HepG2 (cell line): ENCODE measurements around the gene RHOC. TPM values are rescaled to one million over a fixed set of nuclear protein-coding genes. Genes with fewer than 3 reads are reported as not detected.
A peak's percentile ranks its signal among the peaks of the same experiment; 100 is the strongest.

Experiments
- ATF1 ChIP-seq: IDR thresholded peaks from 2 replicates; pipeline ENCODE4 v1.6.1; 2016; ENCODE audit warnings: mild to moderate bottlenecking, control low read depth
- DNMT3B ChIP-seq: conservative IDR thresholded peaks from 2 replicates; pipeline ENCODE4 v1.6.1; 2016; ENCODE audit warnings: missing biosample characterization, control low read depth
- ISX ChIP-seq: sonication (generic); formaldehyde crosslinking; conservative IDR thresholded peaks from 2 replicates; pipeline ENCODE4 v1.5.0; 2020; ENCODE audit warnings: missing genetic modification reagents
- KDM1A ChIP-seq: IDR thresholded peaks from 2 replicates; pipeline ENCODE4 v1.6.1; 2016; ENCODE audit warnings: missing compliant biosample characterization
- NR2F1 ChIP-seq, 2 experiments: fragments of 450-650 bp in 1 of 2; formaldehyde crosslinking in 1 of 2; IDR thresholded peaks; 2 replicates each; pipeline versions ENCODE4 v1.5.0 to v1.6.1; 2016 to 2020; ENCODE audit warnings: mild to moderate bottlenecking in 1 of 2, missing compliant biosample characterization in 1 of 2, missing genetic modification reagents in 1 of 2, moderate library complexity in 1 of 2
- PRPF4 ChIP-seq: fragments of 200-400 bp; formaldehyde crosslinking; IDR thresholded peaks from 2 replicates; pipeline ENCODE4 v1.6.1; 2016; ENCODE audit warnings: low read length, low read depth; ENCODE audit not compliant: poor library complexity, severe bottlenecking
- RERE ChIP-seq: IDR thresholded peaks from 2 replicates; pipeline ENCODE4 v1.6.1; 2016; ENCODE audit warnings: low read depth, missing genetic modification reagents, missing compliant biosample characterization
- ZBTB1 ChIP-seq: sonication (generic); formaldehyde crosslinking; IDR thresholded peaks from 2 replicates; pipeline ENCODE4 v1.4.0; 2020; ENCODE audit warnings: missing genetic modification reagents, borderline replicate concordance
- ZFP36 ChIP-seq: fragments of 150-350 bp; IDR thresholded peaks from 2 replicates; pipeline ENCODE4 v1.6.1; 2018; ENCODE audit warnings: borderline replicate concordance, low read length, low read depth; ENCODE audit not compliant: partially characterized antibody
- ZNF17 ChIP-seq: sonication (generic); formaldehyde crosslinking; IDR thresholded peaks from 2 replicates; pipeline ENCODE4 v1.5.0; 2020; ENCODE audit warnings: mild to moderate bottlenecking, missing genetic modification reagents
- ZNF275 ChIP-seq: sonication (generic); formaldehyde crosslinking; IDR thresholded peaks from 2 replicates; pipeline ENCODE4 v1.8.0; 2022; ENCODE audit warnings: missing genetic modification reagents, mild to moderate bottlenecking, inconsistent platforms, borderline replicate concordance
- ZNF556 ChIP-seq: sonication (generic); formaldehyde crosslinking; IDR thresholded peaks from 2 replicates; pipeline ENCODE4 v1.4.0; 2020; ENCODE audit warnings: mild to moderate bottlenecking, missing genetic modification reagents, borderline replicate concordance
- ZNF777 ChIP-seq: sonication (generic); formaldehyde crosslinking; IDR thresholded peaks from 2 replicates; pipeline ENCODE4 v1.4.0; 2020; ENCODE audit warnings: missing genetic modification reagents
- polyA plus RNA-seq, 8 experiments: library from polyadenylated mRNA; depleted of rRNA in 3 of 8; stranded (reverse) in 7 of 8; unstranded in 1 of 8; fragments of >200 nt; fragmentation: Illumina TruSeq in 4 of 8; extraction: Trizol in 4 of 8; gene quantifications; 2 replicates each; pipeline versions ENCODE4 v1.2.1 to v1.2.3, GENCODE V29; 2011 to 2016; ENCODE audit warnings: low read depth in 4 of 8, missing spikeins in 1 of 8, mixed read lengths in 1 of 8; ENCODE audit not compliant: insufficient read depth in 1 of 8
- total RNA-seq, 5 experiments: library from RNA; depleted of rRNA; stranded (reverse); fragments of >200 nt; fragmentation: Illumina TruSeq; extraction: Trizol; gene quantifications; 2 replicates each; pipeline ENCODE4 v1.2.3, GENCODE V29; 2016; ENCODE audit warnings: low read depth in 1 of 5
- TF ChIP-seq, protein P1 (sequence below): IDR thresholded peaks from 2 replicates; pipeline ENCODE4 v1.6.1; 2016; ENCODE audit warnings: mild to moderate bottlenecking
- TF ChIP-seq, protein P2 (sequence below): sonication (generic); formaldehyde crosslinking; IDR thresholded peaks from 2 replicates; pipeline ENCODE4 v1.4.0; 2020; ENCODE audit warnings: missing genetic modification reagents, low read depth, mild to moderate bottlenecking, borderline replicate concordance
- TF ChIP-seq, protein P3 (sequence below): sonication (generic); formaldehyde crosslinking; IDR thresholded peaks from 2 replicates; pipeline ENCODE4 v1.5.0; 2020; ENCODE audit warnings: mild to moderate bottlenecking, missing genetic modification reagents, borderline replicate concordance

Gene RHOC
- total and polyA plus RNA-seq, 2 of the 13 experiments (the other 11 are each of a cell fraction or from before 2014, with no cell fraction given): 64.3 to 182 TPM

DNA sequence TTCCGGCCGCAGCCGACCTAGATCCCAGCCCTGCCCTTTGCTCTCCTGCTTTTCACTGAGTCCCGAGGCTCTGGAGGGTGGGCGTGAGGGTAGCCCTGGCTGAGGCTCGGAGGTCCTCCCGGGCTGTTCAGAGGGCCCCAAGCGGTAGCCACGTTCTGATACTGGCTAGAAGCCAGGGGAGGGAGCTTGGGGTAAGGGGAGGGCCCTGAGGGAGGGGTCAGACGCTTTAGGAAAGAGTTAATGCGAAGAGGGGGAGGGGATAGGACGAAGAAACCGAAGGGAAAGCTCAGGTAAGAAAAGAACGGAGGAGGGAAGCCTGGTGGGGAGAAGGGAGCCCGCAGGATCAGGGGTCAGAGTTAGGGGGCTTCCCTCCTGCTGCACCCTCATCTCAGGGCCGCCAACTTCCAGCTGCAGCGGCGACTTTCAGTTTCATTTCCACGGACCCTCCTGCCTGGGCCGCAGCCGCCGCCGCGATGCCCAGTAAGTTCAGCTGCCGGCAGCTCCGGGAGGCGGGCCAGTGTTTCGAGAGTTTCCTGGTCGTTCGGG is 32.4 kb downstream of the RHOC start, which contains the start of gene MOV10 (continued):
- no peak for TF ChIP-seq RERE (CRISPR knock-in tag)
- TF ChIP-seq, protein P1, sequence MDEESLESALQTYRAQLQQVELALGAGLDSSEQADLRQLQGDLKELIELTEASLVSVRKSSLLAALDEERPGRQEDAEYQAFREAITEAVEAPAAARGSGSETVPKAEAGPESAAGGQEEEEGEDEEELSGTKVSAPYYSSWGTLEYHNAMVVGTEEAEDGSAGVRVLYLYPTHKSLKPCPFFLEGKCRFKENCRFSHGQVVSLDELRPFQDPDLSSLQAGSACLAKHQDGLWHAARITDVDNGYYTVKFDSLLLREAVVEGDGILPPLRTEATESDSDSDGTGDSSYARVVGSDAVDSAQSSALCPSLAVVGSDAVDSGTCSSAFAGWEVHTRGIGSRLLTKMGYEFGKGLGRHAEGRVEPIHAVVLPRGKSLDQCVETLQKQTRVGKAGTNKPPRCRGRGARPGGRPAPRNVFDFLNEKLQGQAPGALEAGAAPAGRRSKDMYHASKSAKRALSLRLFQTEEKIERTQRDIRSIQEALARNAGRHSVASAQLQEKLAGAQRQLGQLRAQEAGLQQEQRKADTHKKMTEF: peak; percentile 45; the same call in 1 of the 2 replicates
- TF ChIP-seq ATF1 (CRISPR knock-in tag): no peak
- TF ChIP-seq NR2F1 (CRISPR knock-in tag; IDR thresholded peaks at IDR 0.05): peak in 1 of 2 experiments; percentile 32; a peak in 1 of 4 replicates
- peak; percentile 21; the same call in 1 of the 2 replicates for TF ChIP-seq KDM1A (CRISPR knock-in tag)
- peak; percentile 20 for TF ChIP-seq PRPF4
- TF ChIP-seq ZFP36: no peak
- TF ChIP-seq, protein P2, sequence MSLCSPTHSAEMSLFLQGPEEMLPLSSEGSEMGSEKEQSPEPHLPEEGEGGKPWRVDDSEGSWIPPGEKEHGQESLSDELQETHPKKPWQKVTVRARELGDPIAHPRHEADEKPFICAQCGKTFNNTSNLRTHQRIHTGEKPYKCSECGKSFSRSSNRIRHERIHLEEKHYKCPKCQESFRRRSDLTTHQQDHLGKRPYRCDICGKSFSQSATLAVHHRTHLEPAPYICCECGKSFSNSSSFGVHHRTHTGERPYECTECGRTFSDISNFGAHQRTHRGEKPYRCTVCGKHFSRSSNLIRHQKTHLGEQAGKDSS (CRISPR knock-in tag): peak; percentile 37; the same call in 1 of the 2 replicates
- no peak; the same call in 1 of the 2 replicates for TF ChIP-seq ISX (CRISPR knock-in tag)
- no peak for TF ChIP-seq ZNF17 (CRISPR knock-in tag)
- TF ChIP-seq ZNF777 (CRISPR knock-in tag): no peak
- no peak for TF ChIP-seq DNMT3B (CRISPR knock-in tag)
- TF ChIP-seq ZNF275 (CRISPR knock-in tag): no peak
- TF ChIP-seq, protein P3, sequence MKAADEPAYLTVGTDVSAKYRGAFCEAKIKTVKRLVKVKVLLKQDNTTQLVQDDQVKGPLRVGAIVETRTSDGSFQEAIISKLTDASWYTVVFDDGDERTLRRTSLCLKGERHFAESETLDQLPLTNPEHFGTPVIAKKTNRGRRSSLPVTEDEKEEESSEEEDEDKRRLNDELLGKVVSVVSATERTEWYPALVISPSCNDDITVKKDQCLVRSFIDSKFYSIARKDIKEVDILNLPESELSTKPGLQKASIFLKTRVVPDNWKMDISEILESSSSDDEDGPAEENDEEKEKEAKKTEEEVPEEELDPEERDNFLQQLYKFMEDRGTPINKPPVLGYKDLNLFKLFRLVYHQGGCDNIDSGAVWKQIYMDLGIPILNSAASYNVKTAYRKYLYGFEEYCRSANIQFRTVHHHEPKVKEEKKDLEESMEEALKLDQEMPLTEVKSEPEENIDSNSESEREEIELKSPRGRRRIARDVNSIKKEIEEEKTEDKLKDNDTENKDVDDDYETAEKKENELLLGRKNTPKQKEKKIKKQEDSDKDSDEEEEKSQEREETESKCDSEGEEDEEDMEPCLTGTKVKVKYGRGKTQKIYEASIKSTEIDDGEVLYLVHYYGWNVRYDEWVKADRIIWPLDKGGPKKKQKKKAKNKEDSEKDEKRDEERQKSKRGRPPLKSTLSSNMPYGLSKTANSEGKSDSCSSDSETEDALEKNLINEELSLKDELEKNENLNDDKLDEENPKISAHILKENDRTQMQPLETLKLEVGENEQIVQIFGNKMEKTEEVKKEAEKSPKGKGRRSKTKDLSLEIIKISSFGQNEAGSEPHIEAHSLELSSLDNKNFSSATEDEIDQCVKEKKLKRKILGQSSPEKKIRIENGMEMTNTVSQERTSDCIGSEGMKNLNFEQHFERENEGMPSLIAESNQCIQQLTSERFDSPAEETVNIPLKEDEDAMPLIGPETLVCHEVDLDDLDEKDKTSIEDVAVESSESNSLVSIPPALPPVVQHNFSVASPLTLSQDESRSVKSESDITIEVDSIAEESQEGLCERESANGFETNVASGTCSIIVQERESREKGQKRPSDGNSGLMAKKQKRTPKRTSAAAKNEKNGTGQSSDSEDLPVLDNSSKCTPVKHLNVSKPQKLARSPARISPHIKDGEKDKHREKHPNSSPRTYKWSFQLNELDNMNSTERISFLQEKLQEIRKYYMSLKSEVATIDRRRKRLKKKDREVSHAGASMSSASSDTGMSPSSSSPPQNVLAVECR: peak; percentile 46; the same call in 1 of the 2 replicates
- no peak for TF ChIP-seq ZNF556 (CRISPR knock-in tag)
- no peak for TF ChIP-seq ZBTB1 (CRISPR knock-in tag)
